RWPE1 (cell line): ENCODE measurements around the gene AGFG2.
A peak's percentile ranks its signal among the peaks of the same experiment; 100 is the strongest.
"Not testable (repeated sequence)": the region's sequence is repeated elsewhere in the genome, so short reads cannot be mapped to it uniquely, and the experiment has no call there.

Source experiments
- CTCF ChIA-PET: fragments of 350-600 bp; sonication (Branson Sonifier 250); formaldehyde crosslinking; extraction: SDS; loops from one replicate; lab custom pipeline; 2021; lab: Yijun Ruan, JAX
- POLR2A ChIA-PET: fragments of 400-600 bp; formaldehyde crosslinking; extraction: SDS; loops from one replicate; lab custom pipeline; 2020; ENCODE audit warnings: antibody characterized with exemption; ENCODE audit not compliant: low non-redundant PET; lab: Yijun Ruan, JAX
- DNase-seq: peaks from one replicate; pipeline ENCODE4 v3.0.0; 2012; ENCODE audit warnings: low spot score
- H3K27ac ChIP-seq: fragments of 450-650 bp; 2 replicates; pipeline ENCODE4 v1.5.1; 2017
- CTCF ChIP-seq: fragments of 450-650 bp; conservative IDR thresholded peaks from 2 replicates; pipeline ENCODE4 v1.5.1; 2017; ENCODE audit warnings: low read depth, mild to moderate bottlenecking

The AGFG2 gene

DNA sequence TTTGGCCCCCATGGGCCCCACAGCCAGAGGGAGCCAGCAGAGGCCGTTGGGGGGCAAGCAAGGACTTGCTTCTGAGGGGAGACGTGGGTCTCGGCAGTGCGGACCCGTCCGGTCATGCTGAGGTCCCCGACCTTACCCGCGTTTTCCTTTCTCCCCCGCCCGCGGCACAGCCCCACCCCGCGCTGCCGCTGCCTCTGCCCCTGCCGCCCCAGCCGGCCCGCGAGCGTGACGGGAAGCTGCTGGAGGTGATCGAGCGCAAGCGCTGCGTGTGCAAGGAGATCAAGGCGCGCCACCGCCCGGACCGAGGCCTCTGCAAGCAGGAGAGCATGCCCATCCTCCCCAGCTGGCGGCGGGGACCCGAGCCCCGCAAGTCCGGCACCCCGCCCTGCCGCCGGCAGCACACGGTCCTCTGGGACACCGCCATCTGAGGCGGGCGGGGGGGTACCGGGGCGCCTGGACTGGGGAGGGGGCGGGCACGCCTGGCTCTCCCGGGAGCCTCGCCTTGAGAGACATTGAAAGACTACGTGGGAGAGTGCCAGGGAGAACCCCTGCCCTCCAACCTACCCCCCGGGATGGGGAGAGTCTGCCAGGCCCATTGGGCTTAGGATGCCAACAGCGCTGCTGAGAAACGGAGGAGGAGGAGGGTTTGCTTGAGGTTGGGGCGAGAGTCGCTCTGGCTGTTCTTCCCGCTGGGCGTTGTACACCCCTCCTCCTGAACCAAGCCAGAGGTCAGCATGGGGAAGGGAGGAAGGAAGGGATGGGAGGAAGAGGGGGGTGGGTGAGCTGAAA, 45.3 kb upstream of the AGFG2 start:
- no peak for DNase-seq
- H3K27ac ChIP-seq, result peak overlapping the region; percentile 63
- TF ChIP-seq CTCF, result 0 out of 2 replicates have a peak, but pooled peaks have one; percentile 16
- POLR2A ChIA-PET, result interaction anchor here (0.6 kb wide), 1 partner anchor 65 kb away, joined by 3 read pairs; no protein-coding TSS in a partner anchor
- CTCF ChIA-PET, result no interaction called here

- no peak overlapping the region; the same call in 1 of the 2 replicates for H3K27ac ChIP-seq
- TF ChIP-seq CTCF, result no peak
- no peak for DNase-seq
- ChIA-PET POLR2A (no interaction called here), CTCF (no interaction called here)
Measured at GRCh38 chr7:100496509-100496908, 42.5 kb upstream of the AGFG2 start.

DNA sequence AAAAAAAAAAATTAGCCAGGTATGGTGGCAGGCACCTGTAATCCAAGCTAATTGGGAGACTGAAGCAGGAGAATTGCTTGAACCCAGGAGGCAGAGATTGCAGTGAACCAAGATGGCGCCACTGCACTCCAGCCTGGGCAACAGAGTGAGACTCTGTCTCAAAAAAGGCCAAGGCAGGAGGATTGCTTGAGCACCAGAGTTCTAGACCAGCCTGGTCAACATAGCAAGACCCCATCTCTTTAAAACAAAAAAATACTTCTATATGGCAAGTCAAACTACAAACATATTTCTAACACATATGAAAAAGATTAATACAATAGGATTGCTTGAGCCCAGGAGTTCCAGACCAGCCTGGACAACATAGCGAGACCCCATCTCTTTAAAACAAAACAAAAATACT, 38.3 kb upstream of the AGFG2 start:
- H3K27ac ChIP-seq, DNase-seq, CTCF ChIA-PET, POLR2A ChIA-PET: not testable (repeated sequence)

- ChIA-PET CTCF (interaction anchor here (0.7 kb wide), 2 partner anchors 21 to 63 kb away, joined by 3 to 4 read pairs; no protein-coding TSS in a partner anchor), POLR2A (interaction anchor here (0.7 kb wide), 1 partner anchor 35 kb away, joined by 3 read pairs; no protein-coding TSS in a partner anchor)
- peak overlapping the region; percentile 48; the same call in 1 of the 2 replicates for H3K27ac ChIP-seq
- not testable (repeated sequence) for DNase-seq
Measured at GRCh38 chr7:100504031-100504430, 35.0 kb upstream of the AGFG2 start.

DNA sequence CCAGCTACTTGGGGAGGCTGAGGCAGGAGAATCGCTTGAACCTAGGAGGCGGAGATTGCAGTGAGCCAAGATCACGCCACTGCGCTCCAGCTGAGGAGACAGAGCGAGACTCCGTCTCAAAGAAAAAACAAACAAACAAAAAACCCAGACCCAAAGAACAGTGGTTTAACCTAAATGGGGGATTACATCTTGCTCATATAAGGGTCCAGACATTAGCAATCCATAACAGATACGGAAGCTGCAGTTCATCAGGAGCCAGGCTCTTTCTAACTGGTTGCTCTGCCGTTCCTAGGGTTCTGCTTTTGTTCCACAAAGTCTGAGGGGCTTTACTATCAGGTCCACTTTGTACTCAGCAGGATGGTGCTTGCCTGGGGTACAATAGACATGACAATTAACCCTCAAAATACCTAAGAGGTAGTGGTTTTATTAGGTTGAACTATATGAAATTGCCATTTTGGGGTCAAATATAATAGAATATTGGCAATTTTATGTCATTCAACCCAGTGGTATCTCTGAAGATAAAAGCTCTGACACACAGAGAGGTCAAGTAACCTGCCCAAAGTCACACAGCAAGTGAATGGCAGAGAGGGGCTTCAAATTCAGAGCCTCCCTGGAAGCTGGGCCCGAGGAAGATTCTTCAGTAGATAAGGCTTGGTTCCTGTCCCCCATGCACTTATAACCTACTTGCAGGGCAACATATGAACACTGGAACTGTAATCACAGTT, 34.0 kb upstream of the AGFG2 start:
- no peak for DNase-seq
- CTCF ChIA-PET, result interaction anchor here (0.7 kb wide), 1 partner anchor 64 kb away, joined by 4 read pairs; no protein-coding TSS in a partner anchor
- TF ChIP-seq CTCF, result no peak
- POLR2A ChIA-PET, result no interaction called here
- no peak overlapping the region for H3K27ac ChIP-seq

DNA sequence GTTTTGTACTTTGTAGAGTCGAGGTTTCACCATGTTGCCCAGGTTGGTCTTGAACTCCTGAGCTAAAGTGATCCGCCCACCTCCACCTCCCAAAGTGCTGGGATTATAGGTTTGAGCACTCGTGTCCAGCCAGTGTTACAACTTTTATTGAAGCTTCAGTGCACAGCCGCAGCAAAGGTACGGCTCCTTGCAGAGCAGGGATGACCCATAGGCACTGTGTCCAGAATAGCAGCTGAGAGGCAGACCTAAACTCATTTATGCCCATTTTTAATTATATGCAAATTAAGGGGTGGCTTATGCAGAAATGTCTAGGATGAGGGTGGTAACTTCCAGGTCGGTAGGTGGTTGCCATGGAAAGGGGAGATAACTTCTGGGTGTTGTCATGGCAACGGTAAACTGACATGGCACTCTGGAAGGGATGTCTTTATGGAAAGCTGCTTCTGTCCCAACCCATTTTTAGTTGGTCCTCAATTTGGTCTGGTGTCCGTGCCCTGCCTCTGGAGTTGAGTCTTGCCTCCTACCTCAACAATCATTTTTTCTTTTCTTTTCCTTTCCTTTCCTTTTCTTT, 32.6 kb upstream of the AGFG2 start:
- TF ChIP-seq CTCF, result no peak
- peak overlapping the region; percentile 21; the same call in 1 of the 2 replicates for H3K27ac ChIP-seq
- CTCF ChIA-PET, result interaction anchor here (0.6 to 0.7 kb wide), 3 partner anchors 11 to 53 kb away, joined by 3 to 4 read pairs (median 4); no protein-coding TSS in a partner anchor
- POLR2A ChIA-PET, result interaction anchor here (0.5 kb wide), 1 partner anchor 79 kb away, joined by 3 read pairs; no protein-coding TSS in a partner anchor
- no peak for DNase-seq

DNA sequence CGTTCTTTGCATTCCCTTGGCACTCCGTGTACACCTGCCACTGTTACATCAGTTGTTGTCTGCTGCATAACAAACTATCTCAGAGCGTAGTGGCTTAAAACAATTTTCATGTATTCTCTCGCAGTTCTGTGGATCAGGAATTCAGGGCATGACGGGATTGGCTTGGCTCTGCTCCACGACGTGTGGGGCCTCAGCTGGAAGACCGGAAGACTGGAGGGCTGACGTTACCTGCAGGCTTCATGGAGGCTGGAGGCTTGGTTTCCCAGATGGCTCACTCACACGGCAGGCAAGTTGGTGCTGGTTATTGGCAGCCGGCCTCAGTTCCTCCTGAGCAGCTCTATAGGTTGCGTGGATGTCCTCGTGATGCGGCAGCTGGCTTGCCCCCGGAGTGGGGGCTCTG, 29.8 kb upstream of the AGFG2 start:
- ChIA-PET CTCF (no interaction called here), POLR2A (interaction anchor here (0.5 kb wide), 1 partner anchor 50 kb away, joined by 3 read pairs; no protein-coding TSS in a partner anchor)
- TF ChIP-seq CTCF, result no peak
- H3K27ac ChIP-seq, result peak overlapping the region; percentile 94
- peak; percentile 79 for DNase-seq
